ENCODE data around the gene ITGB1.
"Not testable (repeated sequence)": the region's sequence is repeated elsewhere in the genome, so short reads cannot be mapped to it uniquely, and the experiment has no call there.

ITGB1 gene

DNA sequence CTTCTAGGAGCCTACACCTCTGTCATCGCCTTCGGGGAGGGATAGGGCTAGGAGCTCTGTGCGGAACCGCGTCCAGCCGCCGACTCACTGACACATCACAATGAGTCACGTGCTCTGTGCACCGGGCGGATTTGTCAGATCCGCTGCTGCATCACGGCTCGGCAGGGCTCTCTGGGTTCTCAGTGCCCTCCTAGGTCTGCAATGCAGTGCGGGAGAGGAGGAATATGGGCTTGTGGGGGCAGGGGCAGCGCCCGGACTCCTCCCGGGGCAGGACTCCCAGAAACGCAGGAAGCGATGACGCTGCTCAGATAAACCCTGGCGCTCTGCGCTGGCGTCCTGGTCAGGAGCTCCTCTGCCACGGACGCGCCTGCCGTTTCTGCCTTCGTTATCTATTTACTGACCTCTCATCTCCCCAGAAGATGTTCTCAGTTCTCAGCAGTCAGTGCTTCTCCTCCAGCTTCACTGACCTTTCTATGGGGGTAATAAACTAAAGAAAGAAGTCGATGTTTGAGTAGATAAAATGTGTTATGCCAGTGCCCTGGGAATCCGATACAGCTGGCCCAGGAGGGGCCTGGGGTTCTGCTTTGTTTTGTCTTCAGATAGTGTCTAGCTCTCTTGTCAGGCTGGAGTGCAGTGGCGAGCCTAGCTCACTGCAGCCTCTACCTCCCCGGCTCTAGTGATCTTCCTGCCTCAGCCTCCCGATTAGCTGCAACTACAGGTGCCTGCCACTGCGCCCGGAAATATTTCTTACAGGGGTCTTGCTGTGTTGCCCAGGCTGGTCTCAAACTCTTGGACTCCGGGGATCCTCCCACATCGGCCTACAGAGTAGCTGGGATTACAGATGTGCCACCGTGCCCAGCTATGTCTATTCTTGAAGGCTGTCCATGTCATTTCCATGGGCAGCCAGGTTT is 22.8 kb upstream of the ITGB1 start:
- peak; percentile 84 for DNase-seq (ENCODE audit: low read depth, low spot score)

DNA sequence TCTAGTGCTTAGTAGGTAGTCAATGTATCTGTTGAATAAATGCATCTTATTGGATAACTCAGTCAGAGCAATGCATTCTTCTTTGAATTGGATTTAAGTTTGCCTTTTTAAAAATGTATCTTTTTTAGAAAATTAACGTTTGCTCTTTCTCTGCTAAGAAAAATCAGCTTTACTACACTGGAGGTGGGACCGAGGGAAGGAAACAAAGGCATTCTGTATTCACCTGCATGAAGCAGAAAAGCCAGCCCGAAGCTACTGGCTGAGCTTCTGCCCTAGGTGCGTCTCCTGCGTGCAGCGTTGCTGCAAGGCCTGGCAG is 22.2 kb upstream of the ITGB1 start:
- no peak for DNase-seq (ENCODE audit: low read depth, low spot score)

DNA sequence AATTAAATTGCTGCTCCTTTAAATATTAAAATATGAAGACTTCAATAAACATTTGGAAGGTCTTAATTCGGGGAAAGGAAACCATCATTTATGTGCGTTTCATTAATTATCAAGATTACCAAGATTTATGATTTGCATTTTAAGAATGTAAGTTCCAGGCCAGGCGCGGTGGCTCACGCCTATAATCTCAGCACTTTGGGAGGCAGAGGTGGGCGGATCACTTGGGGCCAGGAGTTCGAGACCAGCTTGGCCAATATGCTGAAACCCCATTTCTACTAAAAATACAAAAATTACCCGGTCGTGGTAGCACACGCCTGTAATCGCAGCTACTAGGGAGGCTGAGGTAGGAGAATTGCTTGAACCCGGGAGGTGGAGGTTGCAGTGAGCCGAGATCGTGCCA is 21.7 kb upstream of the ITGB1 start:
- DNase-seq (ENCODE audit: low read depth, low spot score): not testable (repeated sequence)

DNA sequence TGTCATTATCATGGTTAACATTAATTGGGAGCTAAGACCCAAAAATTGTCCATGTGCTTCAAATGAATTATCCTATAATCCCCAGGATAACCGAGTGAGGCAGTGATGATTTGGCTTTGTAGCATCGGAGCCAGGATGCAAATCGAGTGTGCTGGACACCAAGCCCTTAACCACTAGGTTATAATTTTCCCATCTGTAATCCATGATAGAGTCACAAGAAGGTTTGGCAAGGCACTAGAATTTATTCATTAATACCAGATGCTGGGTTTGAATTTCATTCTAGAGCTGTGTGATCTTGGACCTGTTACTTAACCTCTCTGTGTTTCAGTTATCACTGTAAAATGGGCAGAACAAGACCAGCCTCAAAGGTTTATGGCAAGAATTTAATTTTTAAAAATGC is 21.0 kb upstream of the ITGB1 start:
- no peak for DNase-seq (ENCODE audit: low read depth, low spot score)

DNA sequence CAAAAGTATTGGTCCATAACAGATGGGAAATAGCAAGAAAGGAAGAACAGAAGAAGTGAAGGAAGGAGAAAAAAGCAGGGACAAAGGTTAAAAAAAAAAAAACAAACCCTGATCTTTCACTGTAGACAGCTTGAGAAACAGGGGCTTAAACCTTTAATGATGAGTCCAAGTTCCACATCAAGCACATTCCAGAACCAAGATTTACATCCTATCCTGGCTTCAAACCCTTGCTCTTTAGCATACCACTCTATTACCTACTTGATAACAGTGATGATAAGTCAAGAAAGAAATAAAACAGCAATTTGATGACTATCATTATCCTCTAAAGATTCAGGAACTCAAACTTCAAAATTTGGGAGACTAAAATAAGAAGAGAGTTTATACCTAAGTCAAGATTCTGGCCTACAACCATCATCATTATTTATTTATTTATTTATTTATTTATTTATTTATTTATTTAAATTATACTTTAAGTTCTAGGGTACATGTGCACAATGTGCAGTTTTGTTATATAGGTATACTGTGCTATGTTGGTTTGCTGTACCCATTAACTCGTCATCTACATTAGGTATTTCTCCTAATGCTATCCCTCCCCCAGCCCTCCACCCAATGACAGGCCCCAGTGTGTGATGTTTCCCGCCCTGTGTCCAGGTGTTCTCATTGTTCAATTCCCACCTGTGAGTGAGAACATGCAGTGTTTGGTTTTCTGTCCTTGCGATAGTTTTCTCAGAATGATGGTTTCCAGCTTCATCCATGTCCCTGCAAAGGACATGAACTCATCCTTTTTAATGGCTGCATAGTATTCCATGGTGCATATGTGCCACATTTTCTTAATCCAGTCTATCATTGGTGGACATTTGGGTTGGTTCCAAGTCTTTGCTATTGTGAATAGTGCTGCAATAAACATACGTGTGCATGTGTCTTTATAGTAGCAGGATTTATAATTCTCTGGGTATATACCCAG is 20.1 kb upstream of the ITGB1 start:
- not testable (repeated sequence) for DNase-seq (ENCODE audit: low read depth, low spot score)

DNA sequence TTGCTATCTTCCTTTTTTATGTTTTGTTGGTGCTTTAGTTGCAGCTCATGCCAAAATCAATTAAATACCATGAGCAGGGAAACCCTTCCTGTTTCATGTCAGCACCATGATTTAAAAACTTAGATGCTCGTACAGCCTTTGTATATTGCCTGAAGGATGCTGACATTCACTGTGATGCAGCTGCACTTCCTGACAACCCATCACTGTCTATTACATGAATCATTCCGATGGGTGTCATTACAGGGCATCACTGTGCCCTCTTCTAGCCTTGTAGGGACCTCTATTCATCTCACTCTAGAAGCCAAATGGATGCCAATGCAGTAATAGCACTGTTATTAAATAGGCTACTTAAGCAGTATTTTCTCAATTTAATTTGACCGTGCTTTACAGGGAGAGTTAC is 18.3 kb upstream of the ITGB1 start:
- no peak for DNase-seq (ENCODE audit: low read depth, low spot score)

DNA sequence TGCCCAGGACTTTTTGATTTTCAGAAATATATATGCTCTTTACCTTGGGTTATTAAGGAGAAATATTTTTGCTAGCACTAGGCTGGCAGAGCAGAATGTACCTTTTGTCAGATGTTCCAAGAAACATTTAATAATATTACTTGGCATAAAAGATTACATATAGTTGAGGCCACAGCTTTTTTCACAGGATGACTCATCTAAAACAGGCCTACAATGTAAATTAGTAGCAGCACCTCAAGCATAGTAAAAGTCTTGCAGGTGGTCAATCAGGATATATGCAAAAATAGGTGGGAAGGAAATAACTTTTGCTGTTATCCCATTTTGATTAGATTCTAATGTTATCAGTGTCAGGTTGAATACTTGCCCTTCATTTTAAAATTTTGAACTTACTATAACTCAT is 14.9 kb upstream of the ITGB1 start:
- no peak for DNase-seq (ENCODE audit: low read depth, low spot score)

DNA sequence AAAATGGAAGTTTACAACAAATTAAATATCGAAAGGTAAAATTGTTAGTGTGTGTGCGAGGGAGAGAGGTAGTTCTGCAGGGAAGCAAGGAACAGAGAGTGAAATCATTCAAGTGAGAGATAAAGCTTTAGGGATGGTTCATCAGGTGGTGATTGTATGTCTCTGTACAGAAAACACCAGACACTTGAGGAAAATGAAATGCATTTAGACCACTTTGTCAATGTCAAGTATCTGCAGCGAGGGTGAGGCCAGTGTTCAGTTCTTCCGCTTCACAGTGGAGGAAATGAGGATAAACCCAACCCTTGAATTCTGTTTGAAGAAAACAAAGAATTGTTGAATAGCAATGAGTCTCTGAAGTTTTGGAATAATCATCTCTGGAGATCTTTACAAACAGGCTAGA is 14.4 kb upstream of the ITGB1 start:
- no peak for DNase-seq (ENCODE audit: low read depth, low spot score)

DNA sequence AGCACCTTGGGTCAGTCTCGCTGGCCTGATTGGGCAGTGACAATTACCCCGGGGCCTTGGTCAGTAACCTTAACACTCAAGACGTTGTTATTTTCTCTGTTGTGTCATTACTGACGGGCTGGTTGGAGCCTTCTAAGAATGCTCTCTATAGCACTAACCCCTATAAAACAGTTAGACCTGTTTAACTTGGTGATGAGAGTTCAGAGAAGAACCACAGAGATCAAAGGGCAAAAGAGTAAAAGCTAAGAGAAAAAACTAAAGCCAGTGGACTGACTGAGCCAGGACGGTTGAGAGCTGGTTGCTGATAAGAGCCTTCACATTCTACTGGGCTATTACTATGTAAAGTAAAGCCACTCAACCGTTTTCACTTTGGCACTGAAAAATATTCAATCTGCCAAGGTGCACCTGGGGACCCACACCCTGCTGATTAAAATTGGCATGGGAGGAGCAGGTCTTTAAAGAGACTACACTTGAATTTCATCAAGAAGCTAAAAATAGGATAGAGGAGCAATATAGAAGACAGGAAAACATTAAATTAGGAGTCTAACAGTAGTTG is 13.6 kb upstream of the ITGB1 start:
- no peak for DNase-seq (ENCODE audit: low read depth, low spot score)

DNA sequence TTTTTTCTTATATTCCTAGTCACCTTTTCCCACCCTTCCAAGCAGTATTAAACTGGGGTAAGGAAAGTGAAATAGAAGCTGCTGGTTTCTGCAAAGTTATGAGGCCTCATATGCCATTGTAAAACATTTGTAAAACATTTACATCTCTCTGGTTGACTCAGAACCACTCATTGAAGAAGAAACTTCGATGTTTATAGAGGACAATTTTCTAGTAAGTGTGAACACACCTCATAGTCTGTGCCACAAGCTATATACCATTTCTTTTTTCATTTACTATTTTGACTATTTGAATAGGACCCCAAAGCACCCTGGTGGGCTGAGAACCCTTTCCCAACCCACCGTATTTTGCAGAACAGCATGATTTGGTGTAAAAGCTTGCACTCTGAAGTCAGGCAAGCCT is 12.9 kb upstream of the ITGB1 start:
- DNase-seq (ENCODE audit: low read depth, low spot score): no peak

DNA sequence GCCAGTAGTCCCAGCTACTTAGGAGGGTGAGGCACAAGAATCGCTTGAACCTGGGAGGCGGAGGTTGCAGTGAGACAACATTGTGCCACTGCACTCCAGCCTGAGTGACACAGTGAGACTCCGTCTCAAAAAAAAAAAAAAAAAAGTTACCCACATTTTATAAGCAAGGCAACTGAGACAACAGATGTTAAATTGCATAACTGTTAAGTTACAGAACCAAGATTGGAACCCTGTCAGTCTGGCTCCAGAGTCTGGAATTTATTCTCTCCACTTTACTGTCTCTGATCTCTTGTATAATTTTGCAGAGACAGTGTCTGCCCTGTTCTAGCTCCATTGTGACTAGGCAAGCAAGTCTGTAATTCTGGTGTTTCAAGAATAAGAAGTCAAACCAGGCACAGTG is 6.2 kb upstream of the ITGB1 start:
- no peak for DNase-seq (ENCODE audit: low read depth, low spot score)

DNA sequence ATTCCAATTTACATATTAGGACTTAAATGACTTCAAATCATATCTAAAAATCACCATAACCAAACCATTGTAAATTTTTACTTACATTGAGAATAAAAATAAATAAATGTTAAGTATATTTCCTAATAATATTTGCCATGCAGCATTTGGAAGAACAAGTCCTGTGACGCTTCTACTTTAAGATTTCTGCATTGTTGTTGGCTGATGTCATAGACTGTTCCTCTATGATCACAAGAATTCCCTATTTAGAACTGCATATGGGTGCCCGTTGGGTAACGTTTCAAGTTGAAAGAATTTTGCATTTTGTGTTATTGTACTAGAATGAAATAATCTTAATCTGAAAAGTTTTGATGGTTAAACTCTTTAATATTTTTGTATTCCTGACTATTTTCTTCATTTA is 5.1 kb upstream of the ITGB1 start:
- DNase-seq (ENCODE audit: low read depth, low spot score): no peak

DNA sequence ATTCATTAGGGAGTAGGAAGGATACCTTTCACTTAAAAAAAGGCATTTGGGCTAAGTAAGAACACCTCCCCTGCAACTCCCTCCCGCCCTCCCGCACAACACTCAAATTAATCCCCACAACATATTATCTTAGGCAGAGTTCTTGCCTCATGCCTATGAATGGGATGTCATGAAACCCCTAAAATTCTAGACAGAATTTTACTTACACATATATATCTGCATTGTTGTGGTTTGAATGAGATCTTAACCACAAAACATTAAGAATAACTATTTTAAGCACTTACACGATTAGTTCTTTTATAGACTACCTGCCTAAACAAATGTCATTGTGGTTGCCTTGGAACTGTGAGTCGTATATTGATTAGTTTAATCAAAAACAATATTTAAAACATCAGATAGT is 4.5 kb upstream of the ITGB1 start:
- DNase-seq (ENCODE audit: low read depth, low spot score): no peak

DNA sequence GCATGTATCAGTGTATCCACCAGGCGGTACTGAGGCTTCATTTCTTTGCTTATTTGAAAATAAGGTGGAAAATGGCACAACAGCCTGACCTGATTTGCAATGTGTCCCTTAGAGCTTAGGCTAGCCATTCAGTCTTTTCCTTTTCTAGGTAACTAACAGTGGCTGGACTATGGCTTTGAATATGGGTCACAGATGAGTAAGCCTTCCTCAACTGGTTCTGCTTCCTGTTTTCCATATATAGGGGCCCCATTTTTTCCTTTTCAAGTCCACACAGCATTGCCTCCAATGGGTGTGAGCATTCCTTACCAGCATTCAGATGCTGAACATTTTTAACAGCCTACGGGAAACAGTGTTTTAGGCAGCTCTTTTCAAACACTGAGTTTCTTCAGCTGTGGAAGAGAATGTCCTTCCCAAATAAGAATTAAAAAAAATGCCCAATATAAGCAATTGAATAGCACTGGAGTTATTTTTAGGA is 3.9 kb upstream of the ITGB1 start:
- DNase-seq (ENCODE audit: low read depth, low spot score): no peak

DNA sequence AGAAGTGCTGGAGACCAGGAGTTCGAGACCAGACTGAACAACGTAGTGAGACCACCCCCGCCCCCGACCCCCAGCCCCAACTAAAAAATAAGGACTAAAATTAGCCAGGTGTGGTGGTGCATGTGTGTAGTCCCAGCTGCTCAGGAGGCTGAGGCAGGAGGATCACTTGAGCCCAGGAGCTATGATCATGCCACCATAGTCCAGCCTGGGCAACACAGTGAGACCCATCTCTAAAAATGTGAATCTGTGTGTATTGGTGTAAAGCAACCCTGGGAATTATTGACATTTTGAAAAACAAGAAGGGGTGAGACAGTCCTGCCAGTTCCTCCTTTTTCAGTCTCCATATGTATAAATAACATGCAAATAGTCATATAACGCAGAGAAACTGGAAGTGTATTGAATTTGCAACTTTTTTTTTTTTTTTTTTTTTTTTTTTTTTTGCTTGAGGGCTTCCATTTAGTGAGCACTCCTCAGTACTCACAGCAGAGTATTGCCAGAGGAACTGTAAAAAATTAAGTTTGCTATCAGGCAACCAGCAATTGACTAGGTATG is 3.4 kb upstream of the ITGB1 start:
- DNase-seq (ENCODE audit: low read depth, low spot score): no peak

DNA sequence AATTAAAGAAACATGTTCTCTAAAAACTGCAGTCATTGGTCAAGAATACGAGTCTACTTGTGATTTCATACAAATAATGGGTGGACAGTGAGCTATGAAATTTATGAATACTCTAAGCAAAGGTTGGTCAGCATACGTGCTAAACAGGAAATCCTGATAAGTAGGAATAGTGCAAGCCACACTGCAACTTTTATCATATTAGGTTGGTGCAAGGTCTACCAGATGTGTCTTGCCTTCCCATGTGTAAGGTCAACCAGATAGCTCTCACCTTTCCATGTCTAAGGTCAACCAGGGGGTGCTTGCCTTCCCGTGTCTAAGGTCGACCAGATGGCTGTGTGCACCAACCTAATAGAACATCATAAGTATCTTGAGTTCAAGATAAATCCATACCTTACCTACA is 2.0 kb upstream of the ITGB1 start:
- DNase-seq (ENCODE audit: low read depth, low spot score): no peak

DNA sequence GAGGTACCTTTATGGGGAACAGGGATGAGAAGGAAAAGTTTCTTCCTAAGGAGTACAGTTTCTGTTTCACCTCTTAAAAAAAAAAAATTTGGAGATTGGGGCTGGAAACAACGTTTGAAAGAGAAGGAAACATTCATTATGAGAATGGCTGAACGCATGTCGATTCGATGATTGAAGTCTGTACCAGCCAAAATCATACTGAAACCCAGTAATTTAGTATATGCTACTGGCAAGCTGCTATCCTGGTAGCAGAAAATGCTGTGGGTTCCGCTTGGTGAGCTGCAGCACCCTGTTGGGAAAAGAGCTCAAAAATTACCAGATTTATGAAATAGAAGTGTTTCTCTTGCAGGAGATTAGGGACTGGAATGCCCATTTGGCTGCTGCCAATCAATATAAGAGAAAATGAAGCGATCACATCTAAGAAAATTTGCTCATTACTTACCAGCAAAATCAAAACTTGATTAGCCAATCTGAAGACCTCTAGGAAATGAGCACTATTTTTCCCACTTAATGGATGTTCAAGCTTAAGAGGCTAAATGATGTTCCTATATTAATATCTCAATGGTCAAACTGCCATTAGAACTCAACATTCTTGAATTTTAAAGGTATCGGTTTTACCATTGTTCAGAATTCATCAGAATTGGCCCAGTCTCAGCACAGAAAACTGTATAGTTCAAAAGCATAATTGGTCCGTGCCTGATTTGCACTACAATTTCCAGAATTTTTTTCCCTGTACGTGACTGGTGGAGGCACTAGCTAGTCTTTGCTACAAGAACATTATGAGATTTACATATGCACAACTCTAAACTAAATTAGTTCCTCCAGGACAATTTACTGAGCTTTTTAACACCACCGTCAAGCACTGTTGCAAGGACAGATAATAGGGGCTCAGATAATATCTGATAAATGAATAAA is 1.2 kb upstream of the ITGB1 start:
- DNase-seq (ENCODE audit: low read depth, low spot score): no peak

DNA sequence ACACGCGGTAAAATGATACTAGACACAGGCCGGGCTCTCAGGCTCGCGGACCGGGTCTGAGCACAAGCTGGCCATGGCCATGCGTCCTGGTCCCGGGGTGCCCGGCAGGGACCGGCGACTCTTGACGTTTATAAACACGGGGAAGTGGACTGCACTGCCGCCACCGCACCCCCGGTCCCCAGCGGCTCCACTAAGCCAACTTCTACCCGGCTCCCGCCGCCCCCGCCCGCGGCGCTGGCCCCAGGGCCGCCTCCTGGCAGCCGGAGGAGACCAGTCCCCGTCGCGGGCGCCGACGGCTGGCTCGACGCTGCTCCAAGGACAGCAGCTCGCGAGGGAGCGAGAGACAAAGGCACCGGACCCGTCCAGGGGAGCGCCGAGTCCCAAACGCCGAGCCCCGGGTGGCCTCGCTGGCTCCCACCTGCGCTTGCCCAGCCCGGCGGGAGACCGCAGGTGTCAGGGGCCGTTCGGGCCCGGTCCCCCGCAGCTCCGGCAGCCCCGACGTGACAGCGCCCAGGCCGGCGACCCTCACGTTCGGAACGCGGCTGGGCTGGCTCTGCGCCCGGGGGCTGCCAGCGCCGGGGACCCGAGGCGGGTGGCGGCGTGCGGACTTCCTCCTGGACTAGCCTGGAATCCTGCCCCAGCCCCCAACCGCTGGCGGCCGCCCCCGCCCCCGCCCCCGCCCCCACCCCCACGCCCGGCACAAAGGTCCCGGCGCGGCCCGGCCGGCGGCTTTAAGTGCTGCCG is 517 bp downstream of the ITGB1 start:
- no peak for DNase-seq (ENCODE audit: low read depth, low spot score)

DNA sequence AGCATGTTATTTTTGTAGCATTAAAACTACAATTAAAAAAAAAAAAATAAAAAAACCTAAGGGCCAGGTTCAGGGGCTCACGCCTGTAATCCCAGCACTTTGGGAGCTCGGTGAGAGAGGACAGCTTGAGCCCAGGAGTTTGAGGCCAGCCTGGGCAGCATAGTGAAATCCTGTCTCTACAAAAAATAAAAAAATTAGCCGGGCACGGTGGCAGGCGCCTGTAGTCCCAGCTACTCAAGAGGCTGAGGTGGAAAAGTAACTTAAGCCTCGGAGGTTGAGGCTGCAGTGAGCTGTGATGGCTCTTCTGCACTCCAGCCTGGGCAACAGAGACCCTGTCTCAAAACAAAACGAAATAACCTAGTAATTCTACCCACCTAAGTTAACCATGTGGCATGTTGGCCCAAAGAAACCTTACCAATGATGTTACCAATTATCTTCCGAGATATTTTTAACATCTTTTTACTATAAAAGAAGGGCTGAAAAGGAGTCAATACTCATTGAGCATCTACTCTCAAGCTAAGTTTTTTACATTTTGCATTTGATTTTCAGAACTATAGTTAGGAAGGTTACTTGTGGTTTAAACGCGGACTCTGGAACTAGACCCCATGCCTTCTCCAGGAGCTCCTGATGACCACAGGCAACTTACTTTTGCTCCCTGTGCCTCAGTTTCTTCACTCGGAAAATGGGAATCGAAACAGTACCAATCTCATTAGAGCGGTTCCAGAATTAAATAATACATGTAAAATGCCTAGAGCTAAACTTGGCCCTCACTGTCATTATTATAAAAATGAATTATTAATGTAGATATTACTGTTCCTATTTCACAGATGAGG is 1.4 kb downstream of the ITGB1 start:
- DNase-seq (ENCODE audit: low read depth, low spot score): no peak

Data from smooth muscle cell of the brain vasculature (primary cell).